HCT116 (cell line): ENCODE measurements around the gene NGRN. TPM values are rescaled to one million over a fixed set of nuclear protein-coding genes. Genes with fewer than 3 reads are reported as not detected.

Experiments
- ATAC-seq: fragments of 200-7000 bp; cut with Tn5 transposase; 2 replicates; pipeline ENCODE4 v1.9.1; 2020; ENCODE audit warnings: mild to moderate bottlenecking, moderate library complexity
- BruUV-seq: library from RNA; stranded (reverse); fragments of 400-500 nt; replicated peaks from 2 replicates; lab custom pipeline; 2021; lab: Mats Ljungman, UMichigan
- CTCF ChIA-PET: fragments of 300-600 bp; sonication (Branson Sonifier 250); formaldehyde crosslinking; loops from one replicate; lab custom pipeline; 2021; ENCODE audit warnings: antibody characterized with exemption; lab: Charles Lee
- POLR2A ChIA-PET: fragments of 300-600, 350-600 bp; sonication (Branson Sonifier 250); formaldehyde crosslinking; loops from one replicate; lab custom pipeline; 2021; ENCODE audit warnings: antibody characterized with exemption; lab: Charles Lee
- RAD21 ChIA-PET, 2 experiments: fragments of 300-600 bp; sonication (Branson Sonifier 250); formaldehyde crosslinking; loops; one replicate each; lab custom pipeline; 2023; ENCODE audit warnings: low total read pairs in 2 of 2; ENCODE audit not compliant: uncharacterized antibody in 2 of 2, unreplicated experiment in 2 of 2, low non-redundant PET in 1 of 2; lab: Charles Lee
- DNase-seq: peaks from one replicate; pipeline ENCODE4 v3.0.0-alpha.2; 2010; ENCODE audit warnings: low read depth, low spot score
- H2AFZ ChIP-seq: fragments of 200-600 bp; shearing (Covaris generic), sonication (generic); 2 replicates; pipeline ENCODE4 v1.6.1; 2017; ENCODE audit warnings: low read depth, mixed run types, mixed read lengths, antibody characterized with exemption, low read length; ENCODE audit not compliant: poor library complexity, severe bottlenecking
- H3K27ac ChIP-seq: 2 replicates; pipeline ENCODE4 v1.5.1; 2012; ENCODE audit warnings: low read depth, low read length
- H3K27me3 ChIP-seq: fragments of 200-600 bp; sonication (generic); 2 replicates; pipeline ENCODE4 v1.6.1; 2016; ENCODE audit warnings: mixed run types, low read length, mixed read lengths; ENCODE audit not compliant: insufficient read depth
- H3K36me3 ChIP-seq, 2 experiments: fragments of 200-500 bp in 1 of 2; fragments of 200-600 bp in 1 of 2; sonication (Bioruptor generic) in 1 of 2; sonication (generic) in 1 of 2; 2 replicates each; pipeline versions ENCODE4 v1.5.1 to v1.6.1; 2014 to 2016; ENCODE audit warnings: low read length in 2 of 2, inconsistent platforms in 1 of 2, mixed read lengths in 1 of 2, mixed run types in 1 of 2; ENCODE audit not compliant: insufficient read depth in 2 of 2, control insufficient read depth in 1 of 2
- H3K4me1 ChIP-seq, 2 experiments: fragments of 200-600 bp in 1 of 2; sonication (generic) in 1 of 2; 2 replicates each; pipeline versions ENCODE4 v1.5.1 to v1.6.1; 2012 to 2017; ENCODE audit warnings: low read length in 2 of 2, inconsistent platforms in 1 of 2, mild to moderate bottlenecking in 1 of 2, mixed read lengths in 1 of 2, mixed run types in 1 of 2, moderate library complexity in 1 of 2; ENCODE audit not compliant: insufficient read depth in 2 of 2, control insufficient read depth in 1 of 2
- H3K4me2 ChIP-seq: fragments of 200-600 bp; sonication (generic); 2 replicates; pipeline ENCODE4 v1.6.1; 2017; ENCODE audit warnings: mixed run types, low read length, mixed read lengths
- H3K4me3 ChIP-seq, 2 experiments: fragments of 200-600 bp in 1 of 2; sonication (generic) in 1 of 2; replicated peaks in 1 of 2; 2 replicates each; pipeline ENCODE4 v1.5.1; 2011 to 2016; ENCODE audit warnings: low read length in 2 of 2, control low read depth in 1 of 2, low read depth in 1 of 2, mild to moderate bottlenecking in 1 of 2, mixed read lengths in 1 of 2, mixed run types in 1 of 2
- H3K79me2 ChIP-seq: fragments of 200-600 bp; sonication (generic); 2 replicates; pipeline ENCODE4 v1.6.1; 2017; ENCODE audit warnings: mild to moderate bottlenecking, mixed run types, low read length, moderate library complexity, mixed read lengths; ENCODE audit not compliant: insufficient read depth
- H3K9ac ChIP-seq: fragments of 200-600 bp; sonication (generic); 2 replicates; pipeline ENCODE4 v1.6.1; 2016; ENCODE audit warnings: low read length, mixed read lengths
- H3K9me2 ChIP-seq: fragments of 200-600 bp; sonication (generic), shearing (Covaris generic); 2 replicates; pipeline ENCODE4 v1.6.1; 2017; ENCODE audit warnings: mixed run types, mild to moderate bottlenecking, moderate library complexity; ENCODE audit not compliant: insufficient read depth
- H3K9me3 ChIP-seq, 2 experiments: fragments of 200-500 bp in 1 of 2; fragments of 200-600 bp in 1 of 2; sonication (Bioruptor generic) in 1 of 2; sonication (generic) in 1 of 2; 2 replicates each; pipeline ENCODE4 v1.6.1; 2014 to 2017; ENCODE audit warnings: low read length in 2 of 2, mixed read lengths in 2 of 2, inconsistent platforms in 1 of 2, low read depth in 1 of 2, mild to moderate bottlenecking in 1 of 2, mixed run types in 1 of 2, moderate library complexity in 1 of 2; ENCODE audit not compliant: control insufficient read depth in 1 of 2, insufficient read depth in 1 of 2
- H4K20me1 ChIP-seq: fragments of 200-600 bp; sonication (generic), shearing (Covaris generic); 2 replicates; pipeline ENCODE4 v1.6.1; 2017; ENCODE audit warnings: mixed run types, mild to moderate bottlenecking, moderate library complexity; ENCODE audit not compliant: insufficient read depth
- EGR1 ChIP-seq: IDR thresholded peaks from 2 replicates; pipeline ENCODE4 v1.6.1; 2012; ENCODE audit warnings: low read depth
- FOSL1 ChIP-seq: IDR thresholded peaks from 2 replicates; pipeline ENCODE4 v1.6.1; 2012; ENCODE audit warnings: low read depth
- SRF ChIP-seq: IDR thresholded peaks from 2 replicates; pipeline ENCODE4 v1.6.1; 2012; ENCODE audit warnings: low read depth
- intact Hi-C: fragments of 100-400 bp; cut with micrococcal nuclease; formaldehyde crosslinking; loops from 2 replicates; pipeline ENCODE4 v1.10.0; 2022
- total RNA-seq: library from RNA; stranded (reverse); gene quantifications from one replicate; pipeline ENCODE4 v1.2.1, GENCODE V29; 2021; ENCODE audit not compliant: unreplicated experiment
- TF ChIP-seq, protein P1 (sequence below): IDR thresholded peaks from 2 replicates; pipeline ENCODE4 v1.6.1; 2012; ENCODE audit warnings: low read depth
- TF ChIP-seq, protein P2 (sequence below): IDR thresholded peaks from 2 replicates; pipeline ENCODE4 v1.6.1; 2011; ENCODE audit warnings: mild to moderate bottlenecking, low read length, moderate library complexity; ENCODE audit not compliant: insufficient replicate concordance; ENCODE audit errors: extremely low read depth

Gene NGRN
- total RNA-seq, 1 experiment from 2014 or later, result 72.7 TPM

DNA sequence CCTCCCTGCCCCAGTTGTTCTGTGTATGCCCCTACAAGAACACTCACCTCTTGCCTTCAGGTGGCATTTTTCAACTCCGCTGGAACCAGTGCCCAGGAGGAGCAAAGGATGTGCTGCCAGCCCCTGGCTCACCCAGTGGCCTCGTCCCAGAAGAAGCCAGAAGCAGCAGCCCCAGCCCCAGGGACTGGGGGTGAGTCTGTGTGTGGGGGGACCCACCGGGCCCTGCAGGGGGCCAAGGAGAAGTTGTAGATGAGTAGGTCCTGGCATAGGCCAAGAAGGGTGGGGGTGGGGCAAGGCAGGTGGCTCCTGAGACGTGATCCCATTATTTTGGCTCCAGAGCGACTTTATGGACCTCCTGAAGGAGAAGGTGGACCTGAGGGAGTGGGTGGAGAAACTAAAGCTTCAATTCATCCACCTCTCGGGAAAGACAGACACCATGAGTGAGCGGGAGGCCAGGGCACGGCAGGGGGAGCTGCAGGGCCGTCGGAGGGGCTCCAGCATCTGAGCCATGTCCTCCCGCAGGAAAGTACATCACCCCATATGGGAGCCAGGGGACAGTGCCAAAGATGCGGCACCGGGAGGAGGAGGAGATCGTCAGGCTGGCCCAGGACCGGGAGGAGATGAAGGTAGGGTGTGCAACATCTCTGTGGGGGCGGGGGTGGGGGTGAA is 29.3 kb downstream of the NGRN start:
- no peak overlapping the region for H3K27ac ChIP-seq
- BruUV-seq, result no TSS peak
- H3K36me3 ChIP-seq, result no peaks in the 10 kb centered on the region
- DNase-seq, result no peak
- H2AFZ ChIP-seq, result no peak overlapping the region
- ChIA-PET POLR2A (no interaction called here), CTCF (no interaction called here), RAD21 (no interaction called here)
- H4K20me1 ChIP-seq, result no peaks in the 10 kb centered on the region
- no peak overlapping the region for H3K9ac ChIP-seq
- no peak overlapping the region for H3K4me2 ChIP-seq
- no peaks in the 10 kb centered on the region for H3K9me3 ChIP-seq
- no peak for TF ChIP-seq EGR1
- TF ChIP-seq FOSL1, result no peak
- no peak for TF ChIP-seq SRF
- TF ChIP-seq, protein P1, sequence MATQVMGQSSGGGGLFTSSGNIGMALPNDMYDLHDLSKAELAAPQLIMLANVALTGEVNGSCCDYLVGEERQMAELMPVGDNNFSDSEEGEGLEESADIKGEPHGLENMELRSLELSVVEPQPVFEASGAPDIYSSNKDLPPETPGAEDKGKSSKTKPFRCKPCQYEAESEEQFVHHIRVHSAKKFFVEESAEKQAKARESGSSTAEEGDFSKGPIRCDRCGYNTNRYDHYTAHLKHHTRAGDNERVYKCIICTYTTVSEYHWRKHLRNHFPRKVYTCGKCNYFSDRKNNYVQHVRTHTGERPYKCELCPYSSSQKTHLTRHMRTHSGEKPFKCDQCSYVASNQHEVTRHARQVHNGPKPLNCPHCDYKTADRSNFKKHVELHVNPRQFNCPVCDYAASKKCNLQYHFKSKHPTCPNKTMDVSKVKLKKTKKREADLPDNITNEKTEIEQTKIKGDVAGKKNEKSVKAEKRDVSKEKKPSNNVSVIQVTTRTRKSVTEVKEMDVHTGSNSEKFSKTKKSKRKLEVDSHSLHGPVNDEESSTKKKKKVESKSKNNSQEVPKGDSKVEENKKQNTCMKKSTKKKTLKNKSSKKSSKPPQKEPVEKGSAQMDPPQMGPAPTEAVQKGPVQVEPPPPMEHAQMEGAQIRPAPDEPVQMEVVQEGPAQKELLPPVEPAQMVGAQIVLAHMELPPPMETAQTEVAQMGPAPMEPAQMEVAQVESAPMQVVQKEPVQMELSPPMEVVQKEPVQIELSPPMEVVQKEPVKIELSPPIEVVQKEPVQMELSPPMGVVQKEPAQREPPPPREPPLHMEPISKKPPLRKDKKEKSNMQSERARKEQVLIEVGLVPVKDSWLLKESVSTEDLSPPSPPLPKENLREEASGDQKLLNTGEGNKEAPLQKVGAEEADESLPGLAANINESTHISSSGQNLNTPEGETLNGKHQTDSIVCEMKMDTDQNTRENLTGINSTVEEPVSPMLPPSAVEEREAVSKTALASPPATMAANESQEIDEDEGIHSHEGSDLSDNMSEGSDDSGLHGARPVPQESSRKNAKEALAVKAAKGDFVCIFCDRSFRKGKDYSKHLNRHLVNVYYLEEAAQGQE, result no peak
- TF ChIP-seq, protein P2, sequence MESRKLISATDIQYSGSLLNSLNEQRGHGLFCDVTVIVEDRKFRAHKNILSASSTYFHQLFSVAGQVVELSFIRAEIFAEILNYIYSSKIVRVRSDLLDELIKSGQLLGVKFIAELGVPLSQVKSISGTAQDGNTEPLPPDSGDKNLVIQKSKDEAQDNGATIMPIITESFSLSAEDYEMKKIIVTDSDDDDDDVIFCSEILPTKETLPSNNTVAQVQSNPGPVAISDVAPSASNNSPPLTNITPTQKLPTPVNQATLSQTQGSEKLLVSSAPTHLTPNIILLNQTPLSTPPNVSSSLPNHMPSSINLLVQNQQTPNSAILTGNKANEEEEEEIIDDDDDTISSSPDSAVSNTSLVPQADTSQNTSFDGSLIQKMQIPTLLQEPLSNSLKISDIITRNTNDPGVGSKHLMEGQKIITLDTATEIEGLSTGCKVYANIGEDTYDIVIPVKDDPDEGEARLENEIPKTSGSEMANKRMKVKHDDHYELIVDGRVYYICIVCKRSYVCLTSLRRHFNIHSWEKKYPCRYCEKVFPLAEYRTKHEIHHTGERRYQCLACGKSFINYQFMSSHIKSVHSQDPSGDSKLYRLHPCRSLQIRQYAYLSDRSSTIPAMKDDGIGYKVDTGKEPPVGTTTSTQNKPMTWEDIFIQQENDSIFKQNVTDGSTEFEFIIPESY, result no peak
- no peaks in the 10 kb centered on the region for H3K9me2 ChIP-seq
- no peaks in the 10 kb centered on the region for H3K79me2 ChIP-seq
- intact Hi-C loops, result loop anchor here (10.0 kb wide), 1 partner anchor 400 kb away; no protein-coding TSS in a partner anchor
- no peak overlapping the region for H3K4me3 ChIP-seq
- no peak for ATAC-seq
- H3K4me1 ChIP-seq, result peaks cover 7 to 24% of the 10 kb centered on the region in 2 experiments; a peak in 3 of 4 replicates
- H3K27me3 ChIP-seq, result no peaks in the 10 kb centered on the region
